Measurements from ENCODE around the gene ZNF827.

The ZNF827 gene

GRCh38 chr4:145938618-145939440 lies at the start of gene ZNF827:
Gene ZNF827 (minus strand): TSS chr4:145938823. CDS start chr4:145938407, 416 bp downstream.
- DNase-seq (ENCODE audit: low spot score), result peak; percentile 43

GRCh38 chr4:145984563-145984962 lies 45.9 kb upstream of the ZNF827 start:
- no peak for DNase-seq (ENCODE audit: low spot score)

DNA sequence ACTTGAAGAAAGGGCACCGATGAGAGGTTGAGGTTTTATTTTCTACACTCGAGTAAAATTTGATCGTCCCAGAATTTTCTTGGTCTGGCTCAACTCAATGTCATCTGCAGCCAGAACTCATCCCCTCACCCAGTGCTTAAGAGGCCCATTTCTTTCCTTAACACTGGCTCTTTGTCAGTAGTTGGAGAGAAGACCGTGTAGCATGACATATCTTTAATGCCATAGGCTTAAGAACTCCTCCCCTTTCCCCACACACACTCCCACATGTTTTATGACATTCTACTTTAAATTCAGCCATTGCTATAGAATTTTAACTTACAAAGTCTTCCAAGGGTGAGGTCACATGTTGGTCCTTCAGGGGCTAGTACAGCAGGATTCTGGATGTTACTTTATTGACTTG lies 44.2 kb upstream of the ZNF827 start:
- no peak for DNase-seq (ENCODE audit: low spot score)

DNA sequence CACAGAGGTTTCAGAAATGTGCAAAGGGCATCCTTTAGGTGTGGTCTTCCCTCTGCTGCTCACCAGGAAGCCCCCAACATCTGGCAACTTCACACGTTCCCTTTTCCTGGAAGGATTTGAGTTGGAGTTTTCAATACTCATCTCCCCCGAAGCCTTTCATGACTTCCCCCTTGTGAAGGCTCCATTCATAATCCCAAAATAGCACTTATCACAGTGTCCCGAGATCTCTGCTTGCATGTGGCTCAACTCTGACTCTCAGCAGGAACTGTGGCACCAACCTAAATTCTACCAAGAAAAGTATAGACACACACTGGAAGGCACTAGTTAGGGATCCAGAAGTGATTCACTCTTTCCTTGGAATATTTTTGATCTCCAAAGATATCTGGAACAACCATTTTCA lies 40.5 kb upstream of the ZNF827 start:
- no peak for DNase-seq (ENCODE audit: low spot score)

- DNase-seq (ENCODE audit: low spot score), result no peak
Observed at GRCh38 chr4:145976680-145977079, 38.1 kb upstream of the ZNF827 start.

- DNase-seq (ENCODE audit: low spot score), result no peak
Observed at GRCh38 chr4:145960012-145960411, 21.4 kb upstream of the ZNF827 start.

DNA sequence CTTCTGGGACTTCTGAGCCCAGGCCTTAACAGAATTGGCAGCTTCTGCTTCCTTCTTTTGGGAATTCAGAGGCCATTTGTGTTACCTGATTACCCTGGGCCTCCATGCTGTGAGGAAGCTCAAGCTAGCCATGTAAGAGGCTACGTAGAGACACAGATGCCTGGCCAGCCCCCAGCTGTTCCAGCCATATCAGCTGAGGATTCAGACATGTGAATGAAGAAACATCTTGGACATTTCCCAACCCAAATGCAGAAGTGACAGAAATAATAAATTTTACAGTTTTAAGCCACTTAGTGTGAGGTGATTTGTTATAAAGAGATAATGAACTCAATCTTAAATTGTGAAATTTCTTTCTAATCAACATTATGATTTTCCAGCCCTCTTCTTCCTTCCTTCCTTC lies 18.7 kb upstream of the ZNF827 start:
- DNase-seq (ENCODE audit: low spot score), result no peak

- DNase-seq (ENCODE audit: low spot score), result peak; percentile 61
Observed at GRCh38 chr4:145956288-145956890, 17.8 kb upstream of the ZNF827 start.

GRCh38 chr4:145954924-145955339 lies 16.3 kb upstream of the ZNF827 start:
- DNase-seq (ENCODE audit: low spot score), result no peak

DNA sequence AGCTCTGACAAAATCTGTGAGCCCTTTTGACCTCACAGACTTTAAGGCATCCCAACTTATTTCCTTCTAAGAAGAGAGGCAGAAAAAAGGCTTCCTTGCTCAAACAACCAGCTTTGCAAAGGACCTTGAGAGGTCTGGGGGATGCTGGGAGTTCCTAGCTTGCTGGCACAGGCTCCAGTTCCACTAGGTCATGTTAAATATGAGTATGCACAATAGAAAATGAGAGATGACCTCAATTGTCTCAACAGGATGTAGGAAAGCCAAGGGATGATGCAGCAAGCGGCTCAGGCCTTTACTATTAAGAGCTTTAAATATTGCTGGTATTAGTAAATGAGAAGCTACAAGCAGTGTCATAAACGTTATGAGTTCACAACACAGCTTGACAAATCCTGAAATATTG lies 13.3 kb upstream of the ZNF827 start:
- DNase-seq (ENCODE audit: low spot score), result no peak

DNA sequence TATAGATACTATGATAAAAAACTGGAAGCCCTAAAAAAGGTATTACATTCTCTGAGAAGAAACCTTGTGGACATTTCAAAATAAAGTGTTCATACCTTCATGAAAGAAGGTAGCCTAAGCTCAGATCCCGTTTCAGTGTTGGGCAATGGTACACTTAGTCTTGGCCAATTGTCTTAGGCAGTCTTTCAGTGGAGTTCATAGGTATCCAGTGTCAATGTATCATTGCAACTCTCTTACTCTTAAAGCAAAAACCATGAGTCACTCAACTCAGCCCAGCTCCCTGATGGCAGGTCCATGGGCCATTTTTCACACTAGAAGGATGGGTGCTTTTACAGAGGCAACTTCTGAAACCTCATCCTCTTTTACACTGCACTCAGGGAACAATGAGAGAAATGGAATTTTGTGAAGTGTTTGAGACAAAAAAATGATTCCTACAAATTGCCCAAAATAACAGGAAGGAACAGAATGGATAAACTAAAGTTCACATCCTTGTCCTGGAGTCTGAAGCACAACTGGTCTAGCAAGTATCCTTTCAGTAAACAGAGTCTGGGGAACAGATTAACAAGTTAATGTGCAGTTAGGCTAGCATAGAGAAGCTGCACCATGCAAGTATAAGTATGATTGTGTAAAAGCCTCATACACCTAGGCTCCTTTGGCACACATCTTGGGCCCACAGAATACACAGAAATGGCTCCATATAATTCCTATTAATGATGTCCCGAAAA lies 7.0 kb upstream of the ZNF827 start:
- DNase-seq (ENCODE audit: low spot score), result no peak

DNA sequence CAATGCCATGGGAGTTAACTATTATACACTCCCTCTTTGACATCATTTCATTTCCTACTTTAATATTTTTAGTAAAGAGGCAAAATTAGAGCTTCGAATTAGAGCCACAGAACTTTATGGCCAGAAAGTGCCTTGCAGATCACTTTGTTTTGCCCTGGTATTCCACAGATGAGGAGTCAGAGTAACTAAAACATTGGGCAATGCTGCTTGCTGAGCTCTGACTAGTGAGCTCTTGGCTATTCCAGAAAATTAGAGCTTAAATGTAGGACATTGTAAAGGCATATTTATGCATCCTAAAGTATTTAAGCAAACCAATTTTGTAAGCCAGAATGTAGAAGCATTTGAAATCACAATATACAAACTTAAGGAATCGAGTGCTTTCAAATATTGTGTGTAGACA lies 6.3 kb upstream of the ZNF827 start:
- no peak for DNase-seq (ENCODE audit: low spot score)

- DNase-seq (ENCODE audit: low spot score), result no peak
Observed at GRCh38 chr4:145939856-145940255, 1.2 kb upstream of the ZNF827 start.

- DNase-seq (ENCODE audit: low spot score), result no peak
Observed at GRCh38 chr4:145939441-145939750, 773 bp upstream of the ZNF827 start.

DNA sequence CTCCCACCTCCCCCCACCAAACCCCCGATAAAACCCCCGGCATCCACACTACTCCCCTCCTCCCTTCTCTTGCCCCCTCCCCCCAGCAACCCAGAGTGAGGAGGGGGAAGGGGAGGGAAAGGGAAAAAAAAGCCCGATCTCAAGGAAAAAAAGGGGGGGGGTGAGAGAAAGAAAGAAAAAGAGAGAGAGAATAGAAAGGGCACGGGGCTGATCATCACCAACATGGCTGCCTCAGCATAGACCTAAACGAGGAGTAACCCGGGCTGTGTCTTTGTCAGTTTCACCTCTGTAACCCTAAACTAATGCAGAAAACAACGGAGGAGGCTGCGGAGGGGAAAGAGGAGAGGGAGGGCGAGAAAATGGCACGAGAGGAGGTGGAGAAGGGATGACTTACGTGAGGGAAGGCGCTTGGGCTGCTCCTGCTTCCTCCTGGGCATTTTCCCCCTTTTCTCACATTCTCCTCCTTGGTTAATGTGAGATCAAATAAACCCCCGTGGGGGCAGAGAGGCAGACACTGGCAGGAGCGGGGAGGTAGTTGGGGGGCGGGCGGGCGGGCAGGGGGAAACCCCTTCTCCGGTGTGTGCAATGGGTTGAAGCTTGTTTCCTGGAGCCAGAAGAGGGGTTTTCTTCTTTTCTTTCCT lies 532 bp downstream of the ZNF827 start:
- DNase-seq (ENCODE audit: low spot score), result peak; percentile 64

DNA sequence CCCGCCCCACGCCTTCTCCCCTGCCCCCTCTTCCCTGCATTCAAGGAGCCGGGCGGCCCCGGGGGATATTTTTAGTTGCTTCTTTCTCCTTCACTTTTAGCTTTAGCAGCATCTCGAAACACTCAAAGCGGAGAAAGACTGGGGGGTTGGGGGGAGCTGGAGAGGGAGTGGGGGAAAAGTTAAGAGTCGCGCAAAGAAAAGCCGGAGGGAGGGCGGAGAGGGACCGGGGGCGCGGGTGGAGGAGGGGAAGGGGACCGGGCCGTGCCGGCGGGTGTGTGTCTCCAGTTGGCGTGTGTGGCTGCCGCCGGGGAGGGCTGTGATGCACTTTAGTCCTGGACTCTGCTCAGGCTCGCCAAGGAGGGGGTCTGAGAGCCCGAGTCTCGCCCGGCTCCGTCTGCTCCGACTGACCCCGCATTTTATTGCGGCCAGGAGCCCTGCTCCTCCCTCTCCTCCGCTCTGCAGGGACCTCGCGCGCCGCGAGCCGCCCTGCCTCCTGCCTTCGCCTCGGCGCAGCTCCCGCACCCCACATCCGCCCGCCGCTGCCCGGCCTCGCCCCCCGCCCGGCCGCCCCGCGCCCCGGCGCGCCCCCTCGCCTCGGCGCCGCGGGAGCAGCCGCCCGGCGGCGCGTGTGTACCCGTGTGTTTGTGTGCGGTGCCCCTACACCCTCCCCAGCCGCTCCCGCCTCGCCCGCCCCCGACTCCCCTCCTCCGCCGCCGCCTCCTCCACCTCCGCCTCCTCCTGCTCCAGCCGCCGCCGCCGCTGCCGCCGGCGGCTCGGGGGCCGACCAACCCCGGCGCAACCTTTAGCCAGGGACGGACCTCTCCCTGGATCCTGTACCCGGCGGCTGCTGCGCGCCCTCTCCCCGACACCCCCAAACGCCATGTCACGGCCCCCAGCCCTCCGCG lies 1.4 kb downstream of the ZNF827 start:
- peak; percentile 68 for DNase-seq (ENCODE audit: low spot score)

- peak; percentile 74 for DNase-seq (ENCODE audit: low spot score)
Observed at GRCh38 chr4:145936142-145936996, 2.3 kb downstream of the ZNF827 start.

- peak; percentile 32 for DNase-seq (ENCODE audit: low spot score)
Observed at GRCh38 chr4:145935253-145936141, 3.1 kb downstream of the ZNF827 start.

GRCh38 chr4:145934434-145935047 lies 4.1 kb downstream of the ZNF827 start:
- peak; percentile 30 for DNase-seq (ENCODE audit: low spot score)

All from germinal center (tissue), 1 donor.